Hematopoietic multipotent progenitor cell treated with erythropoietin and hydrocortisone succinate and interleukin-3 and kit ligand, for 17 days (in vitro differentiated cells): ENCODE measurements around the gene LOXHD1.

ENCODE experiments used
- DNase-seq: peaks from one replicate; pipeline ENCODE4 v3.0.0-alpha.2; 2015; ENCODE audit warnings: low spot score

The LOXHD1 gene

GRCh38 chr18:46657115-46657955, at the start of gene LOXHD1:
TSS of gene LOXHD1 (minus strand) at chr18:46657220. CDS start at chr18:46657033, 187 bp downstream.
- DNase-seq = no peak

DNA sequence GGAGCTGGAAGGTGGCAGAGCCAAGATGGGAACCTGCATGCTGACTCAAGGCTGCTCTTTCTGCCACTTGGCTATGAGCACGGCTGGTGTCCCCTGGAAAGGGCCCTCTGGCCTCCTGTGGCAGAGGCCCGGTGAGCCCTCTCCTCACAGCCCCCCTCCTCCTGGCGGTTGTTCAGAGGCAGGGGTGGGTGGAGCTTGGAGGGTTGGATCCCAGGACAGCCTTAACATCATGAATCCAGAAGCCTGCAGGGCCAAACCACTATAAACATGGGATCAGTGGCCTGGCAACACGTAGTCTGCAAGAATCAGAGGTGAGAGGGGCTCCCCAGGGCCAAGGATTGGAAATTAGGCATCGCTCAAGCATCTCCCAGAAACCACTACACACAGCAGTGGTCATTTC, 48.5 kb upstream of the LOXHD1 start:
- no peak for DNase-seq

- DNase-seq = no peak
Measured at GRCh38 chr18:46704816-46705215, 47.8 kb upstream of the LOXHD1 start.

GRCh38 chr18:46704189-46704588, 47.2 kb upstream of the LOXHD1 start:
- DNase-seq = no peak

- DNase-seq = no peak
Measured at GRCh38 chr18:46702471-46702870, 45.5 kb upstream of the LOXHD1 start.

- no peak for DNase-seq
Measured at GRCh38 chr18:46700066-46700824, 43.2 kb upstream of the LOXHD1 start.

- DNase-seq = no peak
Measured at GRCh38 chr18:46696702-46697101, 39.7 kb upstream of the LOXHD1 start.

GRCh38 chr18:46696268-46696667, 39.2 kb upstream of the LOXHD1 start:
- DNase-seq = no peak

DNA sequence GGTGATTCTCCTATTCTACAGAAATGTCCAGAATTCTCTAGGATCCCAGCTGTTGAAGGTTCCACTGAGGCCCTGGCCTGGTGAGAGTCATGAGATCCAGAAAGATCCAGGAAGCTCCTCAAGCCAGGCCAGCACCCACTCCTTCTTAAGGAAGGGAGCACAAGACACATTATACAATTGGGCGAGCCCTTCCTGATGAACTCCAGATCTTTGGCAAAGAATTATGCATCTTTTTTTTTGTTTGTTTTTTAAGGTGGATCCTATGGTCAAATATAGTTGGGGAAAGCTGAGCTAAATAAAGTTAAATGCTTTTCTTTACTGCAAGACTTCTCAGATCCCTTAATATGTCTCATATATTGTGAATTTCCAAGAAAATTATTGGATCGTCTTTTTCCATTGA, 37.0 kb upstream of the LOXHD1 start:
- DNase-seq = no peak

GRCh38 chr18:46688853-46689525, 32.0 kb upstream of the LOXHD1 start:
- no peak for DNase-seq

GRCh38 chr18:46686186-46686585, 29.2 kb upstream of the LOXHD1 start:
- no peak for DNase-seq

- DNase-seq = no peak
Measured at GRCh38 chr18:46683252-46683651, 26.2 kb upstream of the LOXHD1 start.

DNA sequence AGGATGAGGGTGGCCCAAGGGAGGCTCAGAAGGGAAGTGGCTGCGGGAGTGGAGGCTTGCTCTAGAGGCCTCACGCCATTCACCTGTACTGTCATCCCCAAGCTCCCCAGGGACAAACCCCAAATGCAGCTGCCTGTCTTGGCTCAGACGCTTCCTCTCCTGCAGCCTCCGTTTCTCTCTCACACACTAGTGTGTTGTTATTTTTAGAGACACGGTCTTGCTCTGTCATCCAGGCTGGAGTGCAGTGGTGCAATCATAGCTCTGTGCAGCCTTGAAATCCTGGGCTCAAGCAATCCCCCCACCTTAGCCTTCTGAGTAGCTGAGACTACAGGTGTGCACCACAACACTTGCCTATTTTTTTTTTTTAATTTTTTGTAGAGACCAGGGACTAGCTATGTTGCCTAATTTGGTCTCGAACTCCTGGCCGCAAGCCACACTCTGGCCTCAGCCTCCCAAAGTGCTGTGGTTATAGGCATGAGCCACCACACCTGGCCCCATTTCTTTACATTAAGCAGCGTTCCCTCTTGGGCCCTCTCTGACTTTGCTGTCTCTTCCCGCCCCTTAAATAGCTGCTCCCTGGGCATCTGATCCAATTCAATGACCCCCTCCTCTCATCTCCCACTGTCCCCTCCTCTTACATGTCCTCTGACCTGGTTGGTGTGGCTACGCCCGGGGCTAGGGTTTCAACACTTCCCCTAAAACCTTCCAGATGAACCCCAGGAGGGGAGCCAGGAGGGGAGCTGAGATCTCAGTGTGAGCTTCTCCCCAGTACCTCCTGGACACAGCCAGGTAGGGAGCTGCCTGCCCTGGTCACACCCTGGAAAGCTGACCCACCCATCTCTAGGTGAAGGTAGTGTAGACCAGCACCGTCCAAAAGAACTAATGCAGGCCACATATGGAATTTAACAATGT, 24.0 kb upstream of the LOXHD1 start:
- no peak for DNase-seq

DNA sequence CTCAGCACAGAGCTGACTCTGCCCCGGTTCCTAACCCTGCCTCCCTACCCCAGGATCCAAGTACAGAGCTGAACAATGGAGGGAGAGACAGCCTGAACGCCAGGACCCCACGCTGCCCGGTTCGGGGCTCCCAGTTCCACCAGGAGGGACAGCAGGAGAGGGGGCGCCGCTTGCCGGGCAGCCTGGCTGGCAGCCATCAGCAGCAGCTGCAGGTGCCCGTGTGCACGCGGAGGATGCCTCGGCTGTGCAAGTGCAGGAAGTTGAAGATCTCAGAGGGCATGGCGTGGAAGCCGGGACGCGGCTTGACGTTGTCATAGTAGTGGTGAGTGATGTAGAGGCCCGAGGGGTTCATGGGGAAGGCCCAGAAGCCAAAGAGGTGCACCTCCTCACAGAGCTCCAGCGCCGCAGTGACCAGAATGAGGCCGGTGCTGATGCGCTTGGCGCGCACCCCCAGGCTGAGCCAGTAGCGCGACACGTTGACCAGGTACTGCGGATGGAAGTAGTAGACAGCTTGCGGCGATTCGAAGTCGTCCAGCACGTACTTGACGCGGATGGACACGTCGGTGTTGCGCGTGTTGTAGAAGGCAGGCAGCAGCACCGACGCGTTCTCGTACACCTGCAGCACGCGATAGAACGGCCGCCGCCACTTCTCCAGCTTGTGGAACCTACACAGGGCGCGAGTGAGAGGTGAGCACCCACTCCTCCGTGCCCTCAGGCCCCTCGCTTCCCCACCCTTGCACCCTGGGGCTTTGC, 23.0 kb upstream of the LOXHD1 start:
- DNase-seq = no peak

GRCh38 chr18:46678785-46679399, 21.9 kb upstream of the LOXHD1 start:
- DNase-seq = no peak

DNA sequence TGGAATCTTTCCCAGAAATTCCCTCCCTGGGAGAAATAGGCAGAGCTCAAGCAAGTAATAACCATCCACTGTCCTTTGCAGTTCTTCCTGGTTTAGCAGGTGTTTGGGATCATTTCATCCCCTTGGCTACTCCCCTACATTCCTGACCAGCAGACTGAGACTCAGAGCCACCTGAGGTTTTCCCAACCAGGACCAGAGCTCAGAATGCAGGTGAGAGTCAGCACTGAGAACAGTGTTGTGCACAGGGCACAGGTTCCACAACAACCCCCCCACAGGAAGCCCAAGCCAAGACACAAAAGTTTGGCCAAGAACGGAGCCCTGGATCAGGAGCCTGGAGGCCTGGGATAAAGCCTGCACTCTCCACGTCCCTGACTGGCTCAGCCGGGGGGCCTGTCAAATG, 21.0 kb upstream of the LOXHD1 start:
- DNase-seq = no peak

- DNase-seq = no peak
Measured at GRCh38 chr18:46677611-46678010, 20.6 kb upstream of the LOXHD1 start.

GRCh38 chr18:46676182-46676835, 19.3 kb upstream of the LOXHD1 start:
- DNase-seq = no peak

DNA sequence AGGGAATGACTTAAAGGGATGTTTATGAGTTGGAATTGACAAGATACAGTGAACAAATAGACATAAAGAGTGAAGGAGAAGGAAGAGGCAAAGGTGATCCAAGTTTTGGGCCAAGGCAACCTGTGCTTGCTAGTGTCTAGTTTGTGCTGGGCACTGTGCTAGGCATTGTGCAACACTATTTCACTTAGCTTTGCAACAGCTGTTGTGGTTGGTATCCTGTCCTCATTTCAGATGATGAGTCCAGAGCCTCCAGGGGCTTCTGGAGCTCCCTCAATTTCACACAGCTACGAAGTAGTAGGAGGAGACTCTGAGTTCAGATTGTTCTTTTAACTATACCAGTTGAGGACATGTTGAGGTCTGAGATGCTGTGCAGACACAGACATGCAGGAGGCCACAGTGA, 18.1 kb upstream of the LOXHD1 start:
- no peak for DNase-seq
